ENCODE data around the gene PRCP. TPM values are rescaled to one million over a fixed set of nuclear protein-coding genes. Genes with fewer than 3 reads are reported as not detected.

Gene PRCP
- total RNA-seq, 6 experiments from 2014 or later: 51.2 to 63.3 (median 57.5) TPM

DNA sequence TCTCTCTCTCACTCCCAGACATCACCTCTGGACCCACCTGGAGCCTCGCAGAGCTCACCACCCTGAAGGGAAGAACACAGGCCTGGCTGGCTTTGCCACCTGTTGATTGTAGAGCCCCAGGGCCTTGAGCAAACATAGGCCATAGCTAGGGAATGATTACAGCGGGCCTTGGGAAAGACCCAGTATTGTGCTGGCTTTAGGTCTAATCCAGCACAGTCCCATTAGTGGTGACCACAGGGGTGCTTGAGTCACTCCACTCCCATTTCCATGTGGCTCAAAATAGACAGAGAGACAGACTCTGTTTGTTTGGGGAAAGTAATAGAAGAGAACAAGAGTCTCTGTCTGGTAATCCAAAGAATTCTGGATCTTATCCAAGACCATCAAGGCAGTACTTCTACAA is 123.9 kb downstream of the PRCP start:
- Mint-ChIP-seq H3K27me3 (ENCODE audit: insufficient read depth) (peaks cover 6% of the 10 kb centered on the region), H3K4me3 (no peak overlapping the region), H3K4me1 (ENCODE audit: low read depth) (peaks cover 5% of the 10 kb centered on the region; the same call in 1 of the 2 replicates), H3K27ac (no peak overlapping the region), H3K9me3 (no peaks in the 10 kb centered on the region), H3K36me3 (ENCODE audit: low read depth) (0 out of 2 replicates have a peak, but pooled peaks cover 6% of the 10 kb centered on the region)
- TF ChIP-seq, protein P1, sequence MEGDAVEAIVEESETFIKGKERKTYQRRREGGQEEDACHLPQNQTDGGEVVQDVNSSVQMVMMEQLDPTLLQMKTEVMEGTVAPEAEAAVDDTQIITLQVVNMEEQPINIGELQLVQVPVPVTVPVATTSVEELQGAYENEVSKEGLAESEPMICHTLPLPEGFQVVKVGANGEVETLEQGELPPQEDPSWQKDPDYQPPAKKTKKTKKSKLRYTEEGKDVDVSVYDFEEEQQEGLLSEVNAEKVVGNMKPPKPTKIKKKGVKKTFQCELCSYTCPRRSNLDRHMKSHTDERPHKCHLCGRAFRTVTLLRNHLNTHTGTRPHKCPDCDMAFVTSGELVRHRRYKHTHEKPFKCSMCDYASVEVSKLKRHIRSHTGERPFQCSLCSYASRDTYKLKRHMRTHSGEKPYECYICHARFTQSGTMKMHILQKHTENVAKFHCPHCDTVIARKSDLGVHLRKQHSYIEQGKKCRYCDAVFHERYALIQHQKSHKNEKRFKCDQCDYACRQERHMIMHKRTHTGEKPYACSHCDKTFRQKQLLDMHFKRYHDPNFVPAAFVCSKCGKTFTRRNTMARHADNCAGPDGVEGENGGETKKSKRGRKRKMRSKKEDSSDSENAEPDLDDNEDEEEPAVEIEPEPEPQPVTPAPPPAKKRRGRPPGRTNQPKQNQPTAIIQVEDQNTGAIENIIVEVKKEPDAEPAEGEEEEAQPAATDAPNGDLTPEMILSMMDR (IDR thresholded peaks at IDR 0.05): no peak
- DNase-seq: peak; percentile 7

DNA sequence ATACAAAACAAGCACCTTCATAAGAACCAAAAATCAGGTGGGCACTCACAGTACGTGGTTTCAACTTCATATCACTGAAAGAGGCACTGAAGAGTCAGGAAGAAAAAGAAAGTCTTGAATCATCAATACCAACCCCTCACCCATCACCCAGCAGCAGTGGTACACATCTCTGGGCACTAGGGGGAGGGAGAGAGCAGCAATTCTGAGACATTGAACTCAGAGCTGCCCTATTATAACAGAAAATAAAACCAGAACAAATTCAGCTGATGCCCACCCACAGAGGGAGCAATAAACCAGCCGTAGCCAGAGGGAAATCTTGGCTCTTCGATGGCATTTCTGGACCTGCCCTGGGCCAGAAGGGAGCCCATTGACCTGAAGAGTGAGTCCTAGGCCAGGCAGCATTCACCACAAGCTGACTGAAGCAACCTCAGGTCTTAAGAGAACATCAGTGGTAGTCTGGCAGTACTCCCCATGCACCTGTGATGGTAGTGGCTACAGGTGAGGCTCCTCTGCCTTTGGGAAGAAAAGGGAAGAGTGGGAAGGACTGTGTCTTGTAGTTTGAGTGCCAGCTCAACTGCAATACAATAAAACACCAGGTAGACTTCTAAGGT is 124.4 kb downstream of the PRCP start:
- Mint-ChIP-seq H3K27ac (no peak overlapping the region), H3K4me3 (no peak overlapping the region), H3K9me3 (no peaks in the 10 kb centered on the region), H3K27me3 (ENCODE audit: insufficient read depth) (peaks cover 6% of the 10 kb centered on the region), H3K4me1 (ENCODE audit: low read depth) (peaks cover 5% of the 10 kb centered on the region; the same call in 1 of the 2 replicates), H3K36me3 (ENCODE audit: low read depth) (0 out of 2 replicates have a peak, but pooled peaks cover 6% of the 10 kb centered on the region)
- TF ChIP-seq, protein P1 (IDR thresholded peaks at IDR 0.05): peak; percentile 68
- peak; percentile 21 for DNase-seq

DNA sequence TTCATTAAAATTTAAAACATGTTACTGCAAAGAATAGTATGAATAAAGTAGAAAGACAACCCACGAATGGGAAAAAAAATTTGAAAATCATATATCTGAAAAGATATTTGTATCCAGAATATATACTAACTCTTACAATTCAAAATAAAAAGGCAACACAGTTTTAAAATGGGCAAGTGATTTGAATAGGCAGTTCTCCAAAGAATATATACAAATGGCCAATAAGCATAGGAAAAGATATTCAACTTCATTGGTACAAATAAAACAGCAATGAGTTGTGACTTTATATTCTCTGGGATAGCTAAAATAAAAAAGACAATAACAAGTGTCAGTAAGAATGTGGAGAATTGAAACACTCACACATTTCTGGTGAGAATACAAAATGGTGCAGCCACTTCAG is 125.0 kb downstream of the PRCP start:
- Mint-ChIP-seq H3K4me1 (ENCODE audit: low read depth) (peaks cover 5% of the 10 kb centered on the region; the same call in 1 of the 2 replicates), H3K4me3 (no peak overlapping the region), H3K9me3 (no peaks in the 10 kb centered on the region), H3K27ac (no peak overlapping the region), H3K27me3 (ENCODE audit: insufficient read depth) (peaks cover 6% of the 10 kb centered on the region), H3K36me3 (ENCODE audit: low read depth) (0 out of 2 replicates have a peak, but pooled peaks cover 6% of the 10 kb centered on the region)
- TF ChIP-seq, protein P1 (IDR thresholded peaks at IDR 0.05): no peak
- no peak for DNase-seq

Other genes with a start within 250 kb of the PRCP start
- not detected for gene FAM181B, start 166.6 kb downstream of the PRCP start, total RNA-seq (2021; fragmentation: NEBNext Ultra II Directional; extraction: Animal tissue kit (Norgen Biotek cat#: 25700))
- 1 to 10 TPM; 4.7 to 9.7 (median 8.4) TPM for gene DDIAS, start 1.3 kb upstream of the PRCP start, total RNA-seq (2021; fragmentation: NEBNext Ultra II Directional; extraction: Animal tissue kit (Norgen Biotek cat#: 25700))
- gene RAB30, start 171.5 kb upstream of the PRCP start, total RNA-seq (2021; fragmentation: NEBNext Ultra II Directional; extraction: Animal tissue kit (Norgen Biotek cat#: 25700)): 10 to 100 TPM; 17.6 to 22.2 (median 19.4) TPM

Data from HFFc6 (cell line).